ENCODE data around the gene LCNL1. TPM values are rescaled to one million over a fixed set of nuclear protein-coding genes. Genes with fewer than 3 reads are reported as not detected.

Gene LCNL1
- total RNA-seq, 1 donor from 2014 or later = 0.45 TPM

- peaks cover 6% of the 10 kb centered on the region for H3K36me3 Mint-ChIP-seq (ENCODE audit: low read depth, unreplicated experiment)
- H4K20me1 ChIP-seq (ENCODE audit: insufficient read depth, low read length) = peaks cover 46% of the 10 kb centered on the region
- peaks cover 47% of the 10 kb centered on the region for H3K79me2 ChIP-seq (ENCODE audit: insufficient read depth, low read length)
- no peaks in the 10 kb centered on the region for H3K4me1 Mint-ChIP-seq (ENCODE audit: low read depth, unreplicated experiment)
- H3K4me1 ChIP-seq (ENCODE audit: insufficient read depth, low read length) = peaks cover 9% of the 10 kb centered on the region
- no peak overlapping the region for H3K9ac ChIP-seq (ENCODE audit: low read length)
- H3K27me3 Mint-ChIP-seq (ENCODE audit: low read depth, unreplicated experiment) = no peaks in the 10 kb centered on the region
- H3K4me3 Mint-ChIP-seq (ENCODE audit: unreplicated experiment) = no peak overlapping the region
- H3K4me3 ChIP-seq (ENCODE audit: insufficient read depth, low read depth, low read length) = no peak overlapping the region
- H3K27me3 ChIP-seq (ENCODE audit: insufficient read depth, low read length) = no peaks in the 10 kb centered on the region
- no peak overlapping the region for H3K27ac Mint-ChIP-seq (ENCODE audit: unreplicated experiment)
- H2AFZ ChIP-seq (ENCODE audit: low read depth, low read length) = no peak overlapping the region
- no peak for DNase-seq (ENCODE audit: low read depth)
- no peak for FAIRE-seq
- no peaks in the 10 kb centered on the region for H3K36me3 ChIP-seq (ENCODE audit: insufficient read depth, low read length)
- no peaks in the 10 kb centered on the region for H3K9me3 ChIP-seq (ENCODE audit: insufficient read depth, low read depth, low read length)
- H3K27ac ChIP-seq (ENCODE audit: low read depth, low read length) = no peak overlapping the region
- H3K9me3 Mint-ChIP-seq (ENCODE audit: unreplicated experiment) = no peaks in the 10 kb centered on the region
- no peak for TF ChIP-seq EZH2 (IDR thresholded peaks at IDR 0.05; ENCODE audit: insufficient read depth, low read length)
- TF ChIP-seq, protein P1, sequence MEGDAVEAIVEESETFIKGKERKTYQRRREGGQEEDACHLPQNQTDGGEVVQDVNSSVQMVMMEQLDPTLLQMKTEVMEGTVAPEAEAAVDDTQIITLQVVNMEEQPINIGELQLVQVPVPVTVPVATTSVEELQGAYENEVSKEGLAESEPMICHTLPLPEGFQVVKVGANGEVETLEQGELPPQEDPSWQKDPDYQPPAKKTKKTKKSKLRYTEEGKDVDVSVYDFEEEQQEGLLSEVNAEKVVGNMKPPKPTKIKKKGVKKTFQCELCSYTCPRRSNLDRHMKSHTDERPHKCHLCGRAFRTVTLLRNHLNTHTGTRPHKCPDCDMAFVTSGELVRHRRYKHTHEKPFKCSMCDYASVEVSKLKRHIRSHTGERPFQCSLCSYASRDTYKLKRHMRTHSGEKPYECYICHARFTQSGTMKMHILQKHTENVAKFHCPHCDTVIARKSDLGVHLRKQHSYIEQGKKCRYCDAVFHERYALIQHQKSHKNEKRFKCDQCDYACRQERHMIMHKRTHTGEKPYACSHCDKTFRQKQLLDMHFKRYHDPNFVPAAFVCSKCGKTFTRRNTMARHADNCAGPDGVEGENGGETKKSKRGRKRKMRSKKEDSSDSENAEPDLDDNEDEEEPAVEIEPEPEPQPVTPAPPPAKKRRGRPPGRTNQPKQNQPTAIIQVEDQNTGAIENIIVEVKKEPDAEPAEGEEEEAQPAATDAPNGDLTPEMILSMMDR (IDR thresholded peaks at IDR 0.05; ENCODE audit: insufficient read depth, low read depth, low read length) = no peak
- no peak overlapping the region for H3K4me2 ChIP-seq (ENCODE audit: low read length)
Observed at GRCh38 chr9:136941231-136942111, 41.3 kb upstream of the LCNL1 start.

DNA sequence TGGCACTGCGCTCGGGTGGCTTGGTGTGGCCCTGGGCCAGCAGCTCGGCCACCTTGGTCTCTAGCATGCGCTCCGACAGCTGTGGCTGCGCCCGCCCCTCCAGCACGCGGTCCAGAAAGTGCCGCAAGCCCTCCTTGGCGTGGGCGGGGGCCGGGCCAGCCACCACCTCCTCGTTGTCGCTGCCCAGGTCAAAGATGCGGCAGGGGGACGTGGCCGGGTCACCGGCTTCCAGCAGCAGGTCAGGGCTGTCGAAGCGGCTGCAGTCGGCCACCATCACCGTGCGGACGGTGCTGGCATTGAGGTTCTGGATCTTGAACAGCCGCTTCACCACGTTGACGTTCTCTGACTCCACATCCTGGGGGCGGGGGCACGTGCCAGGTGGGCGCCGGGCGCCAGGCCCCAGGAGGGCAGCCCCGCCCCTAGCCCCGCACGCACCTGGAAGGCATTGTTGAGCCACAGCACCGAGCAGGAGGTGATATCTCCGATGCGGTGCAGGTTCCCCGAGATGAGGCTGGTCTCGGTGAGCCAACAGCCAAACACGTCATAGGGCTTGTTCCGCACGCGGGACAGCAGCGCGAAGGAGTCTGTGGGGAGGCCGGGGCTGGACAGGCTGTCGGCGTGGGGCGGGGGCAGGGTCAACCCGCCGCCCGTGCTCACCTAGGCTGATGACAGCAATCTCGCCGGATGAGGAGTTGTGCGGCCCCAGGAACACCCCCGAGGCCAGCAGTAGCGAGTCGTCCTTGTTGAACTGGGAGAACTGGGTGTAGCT is 40.5 kb upstream of the LCNL1 start:
- Histone ChIP-seq H3K9me3 (ENCODE audit: insufficient read depth, low read depth, low read length) (no peaks in the 10 kb centered on the region), H3K4me2 (ENCODE audit: low read length) (peak overlapping the region; percentile 94), H4K20me1 (ENCODE audit: insufficient read depth, low read length) (peaks cover 41% of the 10 kb centered on the region), H3K9ac (ENCODE audit: low read length) (no peak overlapping the region), H3K36me3 (ENCODE audit: insufficient read depth, low read length) (no peaks in the 10 kb centered on the region), H3K79me2 (ENCODE audit: insufficient read depth, low read length) (peaks cover 47% of the 10 kb centered on the region), H3K4me1 (ENCODE audit: insufficient read depth, low read length) (peaks cover 9% of the 10 kb centered on the region), H3K27me3 (ENCODE audit: insufficient read depth, low read length) (no peaks in the 10 kb centered on the region), H3K27ac (ENCODE audit: low read depth, low read length) (no peak overlapping the region), H2AFZ (ENCODE audit: low read depth, low read length) (no peak overlapping the region), H3K4me3 (ENCODE audit: insufficient read depth, low read depth, low read length) (no peak overlapping the region)
- no peaks in the 10 kb centered on the region for H3K4me1 Mint-ChIP-seq (ENCODE audit: low read depth, unreplicated experiment)
- FAIRE-seq (no peak), DNase-seq (ENCODE audit: low read depth) (no peak)
- TF ChIP-seq, protein P1 (IDR thresholded peaks at IDR 0.05; ENCODE audit: insufficient read depth, low read depth, low read length) = no peak
- TF ChIP-seq EZH2 (IDR thresholded peaks at IDR 0.05; ENCODE audit: insufficient read depth, low read length) = no peak
- peaks cover 5% of the 10 kb centered on the region for H3K36me3 Mint-ChIP-seq (ENCODE audit: low read depth, unreplicated experiment)
- H3K27me3 Mint-ChIP-seq (ENCODE audit: low read depth, unreplicated experiment) = no peaks in the 10 kb centered on the region
- peak overlapping the region; percentile 75 for H3K4me3 Mint-ChIP-seq (ENCODE audit: unreplicated experiment)
- H3K9me3 Mint-ChIP-seq (ENCODE audit: unreplicated experiment) = no peaks in the 10 kb centered on the region
- no peak overlapping the region for H3K27ac Mint-ChIP-seq (ENCODE audit: unreplicated experiment)

Data from astrocyte (in vitro differentiated cells and primary cell).